Astrocyte (in vitro differentiated cells and primary cell): ENCODE data around the gene ARCN1.
A peak's percentile ranks its signal among the peaks of the same experiment; 100 is the strongest.

Experiments
- EZH2 ChIP-seq: IDR thresholded peaks from 2 replicates; pipeline ENCODE4 v1.6.1; 2012; ENCODE audit warnings: mild to moderate bottlenecking, low read length, inconsistent platforms; ENCODE audit not compliant: insufficient read depth
- TF ChIP-seq, protein P1 (sequence below): IDR thresholded peaks from 2 replicates; pipeline ENCODE4 v1.5.1; 2011; ENCODE audit warnings: low read depth, mild to moderate bottlenecking, inconsistent platforms, low read length, moderate library complexity; ENCODE audit not compliant: insufficient read depth

DNA sequence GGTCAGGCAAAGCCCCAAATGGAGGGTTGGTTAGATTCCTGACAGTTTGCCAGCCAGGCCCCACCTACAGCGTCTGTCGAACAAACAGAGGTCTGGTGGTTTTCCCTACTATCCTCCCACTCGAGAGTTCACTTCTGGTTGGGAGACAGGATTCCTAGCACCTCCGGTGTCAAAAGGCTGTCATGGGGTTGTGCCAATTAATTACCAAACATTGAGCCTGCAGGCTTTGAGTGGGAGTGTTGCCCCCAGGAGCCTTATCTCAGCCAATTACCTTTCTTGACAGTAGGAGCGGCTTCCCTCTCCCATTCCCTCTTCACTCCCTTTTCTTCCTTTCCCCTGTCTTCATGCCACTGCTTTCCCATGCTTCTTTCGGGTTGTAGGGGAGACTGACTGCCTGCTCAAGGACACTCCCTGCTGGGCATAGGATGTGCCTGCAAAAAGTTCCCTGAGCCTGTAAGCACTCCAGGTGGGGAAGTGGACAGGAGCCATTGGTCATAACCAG lies 49.6 kb upstream of the ARCN1 start:
- TF ChIP-seq EZH2: no peak
- TF ChIP-seq, protein P1, sequence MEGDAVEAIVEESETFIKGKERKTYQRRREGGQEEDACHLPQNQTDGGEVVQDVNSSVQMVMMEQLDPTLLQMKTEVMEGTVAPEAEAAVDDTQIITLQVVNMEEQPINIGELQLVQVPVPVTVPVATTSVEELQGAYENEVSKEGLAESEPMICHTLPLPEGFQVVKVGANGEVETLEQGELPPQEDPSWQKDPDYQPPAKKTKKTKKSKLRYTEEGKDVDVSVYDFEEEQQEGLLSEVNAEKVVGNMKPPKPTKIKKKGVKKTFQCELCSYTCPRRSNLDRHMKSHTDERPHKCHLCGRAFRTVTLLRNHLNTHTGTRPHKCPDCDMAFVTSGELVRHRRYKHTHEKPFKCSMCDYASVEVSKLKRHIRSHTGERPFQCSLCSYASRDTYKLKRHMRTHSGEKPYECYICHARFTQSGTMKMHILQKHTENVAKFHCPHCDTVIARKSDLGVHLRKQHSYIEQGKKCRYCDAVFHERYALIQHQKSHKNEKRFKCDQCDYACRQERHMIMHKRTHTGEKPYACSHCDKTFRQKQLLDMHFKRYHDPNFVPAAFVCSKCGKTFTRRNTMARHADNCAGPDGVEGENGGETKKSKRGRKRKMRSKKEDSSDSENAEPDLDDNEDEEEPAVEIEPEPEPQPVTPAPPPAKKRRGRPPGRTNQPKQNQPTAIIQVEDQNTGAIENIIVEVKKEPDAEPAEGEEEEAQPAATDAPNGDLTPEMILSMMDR: peak; percentile 24
